GM12878 (cell line): ENCODE results near the gene EFCAB11. TPM values are rescaled to one million over a fixed set of nuclear protein-coding genes. Genes with fewer than 3 reads are reported as not detected.

Experiments used
- ATAC-seq: fragments of 200-7000 bp; cut with Tn5 transposase; 3 replicates; pipeline ENCODE4 v1.9.1; 2020; ENCODE audit warnings: mild to moderate bottlenecking, moderate library complexity
- BruUV-seq: library from RNA; stranded (reverse); fragments of 400-500 nt; replicated peaks from 2 replicates; lab custom pipeline; 2021; lab: Mats Ljungman, UMichigan
- CTCF ChIA-PET: fragments of 300-600 bp; sonication (Branson Sonifier 250); formaldehyde crosslinking; extraction: SDS; loops from one replicate; lab custom pipeline; 2021; ENCODE audit warnings: inconsistent platforms; lab: Yijun Ruan, JAX
- POLR2A ChIA-PET: fragments of 350-600 bp; formaldehyde crosslinking; extraction: SDS; loops from one replicate; lab custom pipeline; 2021; ENCODE audit warnings: inconsistent platforms; lab: Charles Lee
- RAD21 ChIA-PET: fragments of 300-600 bp; sonication (Branson Sonifier 250); formaldehyde crosslinking; loops from one replicate; lab custom pipeline; 2023; ENCODE audit warnings: antibody characterized with exemption; ENCODE audit not compliant: unreplicated experiment; lab: Charles Lee
- SMC1A ChIA-PET: fragments of 300-600 bp; sonication (Branson Sonifier 250); formaldehyde crosslinking; loops from one replicate; lab custom pipeline; 2023; ENCODE audit not compliant: unreplicated experiment, uncharacterized antibody; lab: Charles Lee
- DNase-seq: peaks from one replicate; pipeline ENCODE4 v3.0.0-alpha.2; 2011; ENCODE audit warnings: low read depth, low spot score
- FAIRE-seq: peaks from 3 replicates; lab custom pipeline; 2011; peaks lifted over from hg19 to GRCh38; lab: Jason Lieb, UNC
- H2AFZ ChIP-seq: 2 replicates; pipeline ENCODE4 v1.6.0; 2011; ENCODE audit warnings: low read depth, low read length, control low read depth; ENCODE audit not compliant: control insufficient read depth
- H3K27ac ChIP-seq: 2 replicates; pipeline ENCODE4 v1.5.1; 2011; ENCODE audit warnings: control low read depth; ENCODE audit not compliant: control insufficient read depth, insufficient read depth
- H3K27me3 ChIP-seq, 2 experiments: replicated peaks in 1 of 2; 2 replicates each; pipeline versions ENCODE4 v1.6.0 to v1.6.1; 2011; ENCODE audit warnings: low read length in 1 of 2; ENCODE audit not compliant: control insufficient read depth in 2 of 2, insufficient read depth in 2 of 2
- H3K36me3 ChIP-seq, 2 experiments: 2 replicates each; pipeline ENCODE4 v1.5.1; 2011; ENCODE audit warnings: low read length in 1 of 2; ENCODE audit not compliant: control insufficient read depth in 2 of 2, insufficient read depth in 2 of 2
- H3K4me1 ChIP-seq: 2 replicates; pipeline ENCODE4 v1.6.1; 2011; ENCODE audit warnings: mild to moderate bottlenecking, low read length, moderate library complexity, mixed read lengths; ENCODE audit not compliant: control insufficient read depth, insufficient read depth
- H3K4me2 ChIP-seq: 2 replicates; pipeline ENCODE4 v1.6.0; 2011; ENCODE audit warnings: control low read depth; ENCODE audit not compliant: control insufficient read depth, insufficient read depth
- H3K4me3 ChIP-seq: fragments of 200-600 bp; sonication (generic); 2 replicates; pipeline ENCODE4 v1.5.1; 2016
- H3K79me2 ChIP-seq: 2 replicates; pipeline ENCODE4 v1.6.0; 2011; ENCODE audit warnings: low read length; ENCODE audit not compliant: control insufficient read depth, insufficient read depth
- H3K9ac ChIP-seq: 2 replicates; pipeline ENCODE4 v1.8.0; 2011; ENCODE audit warnings: low read length, control low read depth, mixed read lengths; ENCODE audit not compliant: control insufficient read depth, insufficient read depth
- H3K9me3 ChIP-seq: replicated peaks from 3 replicates; pipeline ENCODE4 v1.5.1; 2011; ENCODE audit warnings: mild to moderate bottlenecking, low read length; ENCODE audit not compliant: control insufficient read depth, insufficient read depth
- H4K20me1 ChIP-seq: 2 replicates; pipeline ENCODE4 v1.6.0; 2011; ENCODE audit not compliant: control insufficient read depth, insufficient read depth
- EED ChIP-seq: sonication (generic); IDR thresholded peaks from 2 replicates; pipeline ENCODE4 v1.6.1; 2016; ENCODE audit warnings: antibody characterized with exemption, low read depth
- HCFC1 ChIP-seq: fragments of 150-350 bp; IDR thresholded peaks from 2 replicates; pipeline ENCODE4 v1.6.1; 2014; ENCODE audit warnings: low read length
- JUNB ChIP-seq: IDR thresholded peaks from 2 replicates; pipeline ENCODE4 v1.6.1; 2016; ENCODE audit warnings: antibody characterized with exemption, mild to moderate bottlenecking
- WGBS: methylation state at CpG from one replicate; pipeline ENCODE4 v1.1.6; 2016; ENCODE audit warnings: low lambda C conversion rate; ENCODE audit not compliant: insufficient replicate concordance, insufficient coverage; ENCODE audit errors: missing lambda C conversion rate; 5-methylcytosine and 5-hydroxymethylcytosine counted together
- in situ Hi-C: fragments of 300-500 bp; cut with MboI; formaldehyde crosslinking; loops from 9 replicates; pipeline ENCODE4 v1.14.3; 2018; ENCODE audit warnings: mixed read lengths
- intact Hi-C: fragments of 100-400 bp; cut with micrococcal nuclease; formaldehyde crosslinking; loops from one replicate; pipeline ENCODE4 v1.14.2; 2022; ENCODE audit not compliant: unreplicated experiment
- polyA plus RNA-seq, 11 experiments: library from polyadenylated mRNA; depleted of rRNA in 4 of 11; unstranded in 6 of 11; stranded (reverse) in 5 of 11; fragments of >200 nt; fragmentation: Nextera tagmentation in 4 of 11; fragmentation: Illumina TruSeq in 1 of 11; extraction: Ambion mirVana in 4 of 11; extraction: Trizol in 1 of 11; gene quantifications; 1 replicate in 1 of 11; 2 replicates in 10 of 11; pipeline versions ENCODE4 v1.2.1 to v1.2.3, GENCODE V29; 2011 to 2016; ENCODE audit warnings: inconsistent platforms in 2 of 11, missing spikeins in 2 of 11, low read depth in 1 of 11
- total RNA-seq, 4 experiments: library from RNA; depleted of rRNA in 3 of 4; stranded (reverse); fragments of >200 nt in 3 of 4; fragmentation: Illumina TruSeq in 1 of 4; extraction: Trizol in 1 of 4; gene quantifications; 2 replicates each; pipeline versions ENCODE4 v1.2.1 to v1.2.3, GENCODE V29; 2013 to 2021
- TF ChIP-seq, protein P1 (sequence below): fragments of 450-650 bp; IDR thresholded peaks from 2 replicates; pipeline ENCODE4 v1.6.1; 2017; ENCODE audit warnings: mild to moderate bottlenecking, moderate library complexity

Gene EFCAB11
- total and polyA plus RNA-seq, 10 of the 15 experiments (the other 5 are each of a cell fraction or from before 2014, with no cell fraction given): 8.6 to 37.4 (median 18.0) TPM

- Histone ChIP-seq H3K4me3 (no peak overlapping the region), H3K27me3 (no peaks in the 10 kb centered on the region), H2AFZ (peak overlapping the region; percentile 76), H3K4me2 (peak overlapping the region; percentile 40; the same call in 1 of the 2 replicates), H3K4me1 (peaks cover 20% of the 10 kb centered on the region), H3K9ac (no peak overlapping the region; the same call in 1 of the 2 replicates), H3K79me2 (no peaks in the 10 kb centered on the region), H4K20me1 (no peaks in the 10 kb centered on the region), H3K27ac (peak overlapping the region; percentile 6; the same call in 1 of the 2 replicates), H3K36me3 (no peaks in the 10 kb centered on the region), H3K9me3 (no peaks in the 10 kb centered on the region; the same call in 2 of the 3 replicates)
- ChIA-PET CTCF (interaction anchor here (0.6 to 2.8 kb wide), 7 partner anchors 147 to 726 kb away, joined by 3 to 12 read pairs (median 4); no protein-coding TSS in a partner anchor), RAD21 (interaction anchor here (1.2 to 1.4 kb wide), 2 partner anchors 337 to 526 kb away, joined by 3 to 4 read pairs; no protein-coding TSS in a partner anchor), SMC1A (interaction anchor here (0.6 to 2.5 kb wide), 6 partner anchors 16 to 728 kb away, joined by 3 to 11 read pairs (median 3); no protein-coding TSS in a partner anchor), POLR2A (no interaction called here)
- no peak for DNase-seq
- in situ Hi-C loops (loop anchor here (25.0 kb wide), 1 partner anchor 730 kb away; no protein-coding TSS in a partner anchor), intact Hi-C loops (loop anchor here (1.0 to 5.0 kb wide), 7 partner anchors 150 to 740 kb away; no protein-coding TSS in a partner anchor)
- TF ChIP-seq EED (no peak), HCFC1 (no peak), JUNB (no peak)
- TF ChIP-seq, protein P1, sequence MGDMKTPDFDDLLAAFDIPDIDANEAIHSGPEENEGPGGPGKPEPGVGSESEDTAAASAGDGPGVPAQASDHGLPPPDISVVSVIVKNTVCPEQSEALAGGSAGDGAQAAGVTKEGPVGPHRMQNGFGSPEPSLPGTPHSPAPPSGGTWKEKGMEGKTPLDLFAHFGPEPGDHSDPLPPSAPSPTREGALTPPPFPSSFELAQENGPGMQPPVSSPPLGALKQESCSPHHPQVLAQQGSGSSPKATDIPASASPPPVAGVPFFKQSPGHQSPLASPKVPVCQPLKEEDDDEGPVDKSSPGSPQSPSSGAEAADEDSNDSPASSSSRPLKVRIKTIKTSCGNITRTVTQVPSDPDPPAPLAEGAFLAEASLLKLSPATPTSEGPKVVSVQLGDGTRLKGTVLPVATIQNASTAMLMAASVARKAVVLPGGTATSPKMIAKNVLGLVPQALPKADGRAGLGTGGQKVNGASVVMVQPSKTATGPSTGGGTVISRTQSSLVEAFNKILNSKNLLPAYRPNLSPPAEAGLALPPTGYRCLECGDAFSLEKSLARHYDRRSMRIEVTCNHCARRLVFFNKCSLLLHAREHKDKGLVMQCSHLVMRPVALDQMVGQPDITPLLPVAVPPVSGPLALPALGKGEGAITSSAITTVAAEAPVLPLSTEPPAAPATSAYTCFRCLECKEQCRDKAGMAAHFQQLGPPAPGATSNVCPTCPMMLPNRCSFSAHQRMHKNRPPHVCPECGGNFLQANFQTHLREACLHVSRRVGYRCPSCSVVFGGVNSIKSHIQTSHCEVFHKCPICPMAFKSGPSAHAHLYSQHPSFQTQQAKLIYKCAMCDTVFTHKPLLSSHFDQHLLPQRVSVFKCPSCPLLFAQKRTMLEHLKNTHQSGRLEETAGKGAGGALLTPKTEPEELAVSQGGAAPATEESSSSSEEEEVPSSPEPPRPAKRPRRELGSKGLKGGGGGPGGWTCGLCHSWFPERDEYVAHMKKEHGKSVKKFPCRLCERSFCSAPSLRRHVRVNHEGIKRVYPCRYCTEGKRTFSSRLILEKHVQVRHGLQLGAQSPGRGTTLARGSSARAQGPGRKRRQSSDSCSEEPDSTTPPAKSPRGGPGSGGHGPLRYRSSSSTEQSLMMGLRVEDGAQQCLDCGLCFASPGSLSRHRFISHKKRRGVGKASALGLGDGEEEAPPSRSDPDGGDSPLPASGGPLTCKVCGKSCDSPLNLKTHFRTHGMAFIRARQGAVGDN: no peak
- FAIRE-seq: no peak
- WGBS: 50% methylated on average over 3 of the region's 3 CpGs
- no TSS peak for BruUV-seq
- ATAC-seq: no peak
These were observed 187.4 kb downstream of the EFCAB11 start for GRCh38 chr14:89767131-89767530.
